GM10847 (cell line): Measurements from ENCODE around the gene TAF11L2.
"Not testable (repeated sequence)": the region's sequence is repeated elsewhere in the genome, so short reads cannot be mapped to it uniquely, and the experiment has no call there.

Source experiments
- POLR2A ChIP-seq: IDR thresholded peaks from 2 replicates; pipeline ENCODE4 v1.6.1; 2011; ENCODE audit not compliant: insufficient read length; ENCODE audit errors: extremely low read depth

TAF11L2 gene

DNA sequence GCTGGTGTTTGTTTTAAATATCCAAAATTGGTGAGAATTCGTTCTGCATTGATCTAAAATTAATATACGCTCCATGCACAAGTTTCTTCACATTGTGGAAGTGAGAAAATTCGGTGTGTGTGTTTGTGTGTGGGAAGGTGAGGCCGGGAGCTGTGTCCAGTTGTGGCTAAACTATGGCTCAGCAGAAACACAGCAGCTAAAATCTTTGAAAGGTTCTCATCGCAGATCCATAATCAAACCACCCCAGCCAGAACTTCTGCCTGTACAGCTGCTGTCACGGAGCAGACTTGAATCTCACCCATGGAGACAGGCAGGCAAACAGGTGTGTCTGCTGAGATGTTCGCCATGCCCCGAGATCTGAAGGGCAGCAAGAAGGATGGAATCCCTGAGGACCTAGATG, at the start of gene TAF11L2:
TAF11L2 (plus strand) TSS at position 301 of the 400 bp plus-strand sequence.
- not testable (repeated sequence) for TF ChIP-seq POLR2A

DNA sequence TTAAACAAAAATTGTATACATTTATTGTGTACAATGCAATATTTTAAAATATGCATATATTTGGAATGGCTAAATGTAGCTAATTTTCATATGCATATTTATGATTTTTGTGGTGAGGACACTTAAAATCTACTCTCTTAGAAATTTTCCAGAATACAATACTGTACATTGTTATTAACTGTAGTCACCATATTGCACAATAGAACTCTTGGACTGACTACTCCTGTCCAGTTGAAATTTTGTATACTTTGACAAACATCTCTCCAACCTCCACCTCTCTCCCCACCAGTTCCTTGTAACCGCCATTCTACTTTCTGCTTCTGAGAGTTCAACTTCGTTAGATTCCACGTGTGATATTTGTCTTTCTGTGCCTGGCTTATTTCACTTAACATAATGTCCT, 49.2 kb upstream of the TAF11L2 start:
- TF ChIP-seq POLR2A = no peak

DNA sequence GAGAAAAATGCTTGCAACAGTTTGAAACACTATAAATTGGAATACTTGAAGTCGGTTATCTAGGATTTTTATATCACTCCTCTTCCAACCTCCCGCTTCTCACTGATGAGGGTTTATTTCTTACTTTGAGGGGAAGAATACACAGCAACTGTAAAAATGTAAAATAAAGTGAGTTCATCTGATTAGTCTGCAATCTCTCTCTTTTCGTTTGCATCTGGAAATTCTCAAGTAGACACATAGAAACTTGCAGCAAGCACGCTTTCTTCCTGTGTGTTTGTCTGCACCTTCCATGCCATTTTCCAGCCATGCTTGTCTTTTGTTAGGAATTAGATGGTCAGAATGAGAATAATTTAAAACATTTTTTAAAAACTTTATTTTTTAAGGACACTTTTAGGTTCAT, 45.1 kb upstream of the TAF11L2 start:
- no peak for TF ChIP-seq POLR2A

GRCh38 chr5:17455942-17456341, 42.1 kb upstream of the TAF11L2 start:
- TF ChIP-seq POLR2A = no peak

DNA sequence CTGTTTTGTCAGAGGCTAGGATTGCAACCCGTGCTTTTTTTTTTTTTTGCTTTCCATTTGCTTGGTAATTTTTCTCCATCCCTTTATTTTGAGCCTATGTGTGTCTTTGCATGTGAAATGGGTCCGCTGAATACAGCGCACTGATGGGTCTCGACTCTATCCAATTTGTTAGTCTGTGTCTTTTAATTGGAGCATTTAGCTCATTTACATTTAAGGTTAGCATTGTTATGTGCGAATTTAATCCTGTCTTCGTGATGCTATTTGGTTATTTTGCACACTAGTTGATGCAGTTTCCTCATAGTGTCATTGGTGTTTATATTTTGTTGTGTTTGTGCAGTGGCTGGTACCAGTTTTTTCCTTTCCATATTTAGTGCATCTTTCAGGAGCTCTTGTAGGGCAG, 36.2 kb upstream of the TAF11L2 start:
- TF ChIP-seq POLR2A = no peak

- no peak for TF ChIP-seq POLR2A
Observed at GRCh38 chr5:17463653-17464052, 34.4 kb upstream of the TAF11L2 start.

DNA sequence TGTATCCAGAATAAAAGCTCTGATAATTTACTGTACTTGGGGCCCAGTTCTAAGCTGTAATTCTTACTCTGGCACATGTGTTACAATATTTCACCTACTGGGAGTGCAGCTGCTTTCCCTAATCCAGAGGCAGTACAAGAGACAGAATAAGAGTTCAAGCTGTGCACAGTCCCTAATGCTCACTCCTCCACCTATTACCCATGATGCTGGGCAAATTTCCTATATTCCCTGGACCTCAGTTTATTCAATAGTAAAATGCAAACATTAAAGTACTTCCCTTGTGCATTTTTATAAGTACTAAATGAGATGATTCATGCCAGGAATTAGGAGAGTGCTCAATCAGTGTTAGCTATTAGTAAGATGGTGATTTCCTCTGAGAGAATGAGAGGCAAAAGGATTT, 28.0 kb upstream of the TAF11L2 start:
- TF ChIP-seq POLR2A = no peak

GRCh38 chr5:17477043-17477442, 21.0 kb upstream of the TAF11L2 start:
- TF ChIP-seq POLR2A = no peak

- no peak for TF ChIP-seq POLR2A
Observed at GRCh38 chr5:17477573-17478265, 20.3 kb upstream of the TAF11L2 start.

DNA sequence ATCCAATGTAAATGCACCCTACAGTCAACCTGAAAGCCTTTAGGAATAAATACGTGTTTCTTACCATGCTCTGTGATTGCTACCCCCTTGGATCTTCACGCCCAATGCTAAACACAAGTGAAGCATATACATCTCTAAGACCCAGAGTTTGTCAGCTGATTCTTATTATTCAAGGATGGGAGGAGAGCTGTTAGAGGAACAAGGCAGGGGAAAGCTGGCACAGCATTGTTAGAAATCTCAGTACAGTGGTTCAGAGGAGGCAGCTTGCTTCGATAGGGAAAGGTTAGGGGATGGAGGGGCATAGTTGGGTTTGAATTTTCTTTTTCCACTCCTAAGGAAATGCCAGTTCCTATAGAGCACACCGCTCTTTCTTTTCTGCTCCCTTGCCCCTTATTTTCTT, 16.7 kb upstream of the TAF11L2 start:
- no peak for TF ChIP-seq POLR2A

- no peak for TF ChIP-seq POLR2A
Observed at GRCh38 chr5:17482790-17483189, 15.2 kb upstream of the TAF11L2 start.

GRCh38 chr5:17487174-17487512, 10.9 kb upstream of the TAF11L2 start:
- no peak for TF ChIP-seq POLR2A

GRCh38 chr5:17492770-17493169, 5.3 kb upstream of the TAF11L2 start:
- no peak for TF ChIP-seq POLR2A

- no peak for TF ChIP-seq POLR2A
Observed at GRCh38 chr5:17497446-17497845, 585 bp upstream of the TAF11L2 start.

DNA sequence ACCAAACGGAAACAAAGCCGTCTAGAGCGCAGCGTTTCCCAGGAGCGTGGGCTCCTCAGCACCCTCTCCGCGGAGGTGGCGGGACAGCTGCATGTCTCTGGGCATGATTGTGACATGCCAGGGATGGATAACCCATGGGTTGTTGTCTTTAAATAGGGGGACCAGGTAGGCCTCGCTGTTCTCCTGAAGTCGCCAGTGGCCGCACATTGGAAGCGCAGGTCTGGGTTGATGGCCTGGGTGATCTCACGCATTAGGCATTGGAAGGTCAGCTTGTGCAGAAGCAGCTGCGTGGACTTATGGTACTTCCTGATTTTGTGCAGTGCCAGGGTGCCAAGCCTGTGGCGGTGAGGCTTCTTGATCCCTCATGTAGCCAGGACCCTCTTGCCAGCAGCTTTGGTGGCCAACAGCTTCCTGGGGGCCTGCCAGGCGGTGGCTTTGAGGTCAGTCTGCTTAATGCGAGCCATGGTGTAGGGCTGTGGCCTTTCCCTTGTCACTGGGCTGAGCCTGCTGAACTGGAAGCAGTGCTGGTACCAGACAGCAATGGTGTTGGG, 13.8 kb downstream of the TAF11L2 start:
- no peak for TF ChIP-seq POLR2A

DNA sequence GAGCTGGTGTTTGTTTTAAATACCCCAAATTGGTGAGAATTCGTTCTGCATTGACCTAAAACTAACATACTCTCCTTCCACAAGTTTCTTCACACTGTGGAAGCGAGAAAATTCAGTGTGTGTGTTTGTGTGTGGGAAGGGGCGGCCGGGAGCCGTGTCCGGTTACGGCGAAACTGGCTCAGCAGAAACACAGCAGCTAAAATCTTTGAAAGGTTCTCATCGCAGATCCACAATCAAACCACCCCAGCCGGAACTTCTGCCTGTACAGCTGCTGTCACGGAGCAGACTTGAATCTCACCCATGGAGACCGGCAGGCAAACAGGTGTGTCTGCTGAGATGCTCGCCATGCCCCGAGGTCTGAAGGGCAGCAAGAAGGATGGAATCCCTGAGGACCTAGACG, 20.0 kb downstream of the TAF11L2 start, which contains the start of gene TAF11L3:
TAF11L3 (plus strand) TSS at position 301 of the 400 bp plus-strand sequence.
- not testable (repeated sequence) for TF ChIP-seq POLR2A

- TF ChIP-seq POLR2A = not testable (repeated sequence)
Observed at GRCh38 chr5:17521501-17521900, 23.5 kb downstream of the TAF11L2 start, which contains the start of gene TAF11L4. Gene TAF11L4, plus strand, starts transcription at chr5:17521801.
